Caki2 (cell line): ENCODE measurements around the gene CHMP6. TPM values are rescaled to one million over a fixed set of nuclear protein-coding genes. Genes with fewer than 3 reads are reported as not detected.
"Not testable (repeated sequence)": the region's sequence is repeated elsewhere in the genome, so short reads cannot be mapped to it uniquely, and the experiment has no call there.

Experiments
- DNase-seq: peaks from one replicate; pipeline ENCODE4 v3.0.0-alpha.2; 2015; ENCODE audit warnings: low read depth
- in situ Hi-C: cut with HindIII; loops from 2 replicates; pipeline ENCODE4 v1.10.0; 2016; ENCODE audit warnings: low sequenced_read_pairs, low pct_unique_long_range_greater_than_20kb, mixed read lengths
- total RNA-seq: library from RNA; depleted of rRNA; stranded (reverse); fragments of >200 nt; shearing (Covaris generic); gene quantifications from 2 replicates; pipeline ENCODE4 v1.2.3, GENCODE V29; 2014; ENCODE audit warnings: low replicate concordance

The CHMP6 gene
- total RNA-seq, 1 experiment from 2014 or later, result 61.1 TPM

GRCh38 chr17:81002013-81002384 is 10.4 kb downstream of the CHMP6 start:
- DNase-seq, result no peak
- in situ Hi-C loops, result no loop called here

GRCh38 chr17:81002409-81003361 is 11.0 kb downstream of the CHMP6 start:
- in situ Hi-C loops, result no loop called here
- peak; percentile 50 for DNase-seq

- in situ Hi-C loops, result no loop called here
Observed at GRCh38 chr17:81003711-81004475, 12.3 kb downstream of the CHMP6 start.

GRCh38 chr17:81006891-81007290 is 15.2 kb downstream of the CHMP6 start:
- in situ Hi-C loops, result no loop called here

More at GRCh38 chr17:81003711-81004475, 12.3 kb downstream of the CHMP6 start:
- DNase-seq, result no peak

GRCh38 chr17:81008140-81008539 is 16.5 kb downstream of the CHMP6 start:
- no peak for DNase-seq
- in situ Hi-C loops, result no loop called here

More at GRCh38 chr17:81006891-81007290, 15.2 kb downstream of the CHMP6 start:
- DNase-seq, result no peak

GRCh38 chr17:81009136-81009535 is 17.5 kb downstream of the CHMP6 start:
- in situ Hi-C loops, result no loop called here
- no peak for DNase-seq

GRCh38 chr17:81010935-81011334 is 19.3 kb downstream of the CHMP6 start:
- no peak for DNase-seq
- in situ Hi-C loops, result no loop called here

GRCh38 chr17:81011951-81012350 is 20.3 kb downstream of the CHMP6 start:
- no peak for DNase-seq
- in situ Hi-C loops, result no loop called here

GRCh38 chr17:81012574-81013447 is 21.2 kb downstream of the CHMP6 start:
- in situ Hi-C loops, result no loop called here
- DNase-seq, result no peak

GRCh38 chr17:81013642-81014041 is 22.0 kb downstream of the CHMP6 start:
- in situ Hi-C loops, result no loop called here
- DNase-seq, result no peak

- DNase-seq, result no peak
- in situ Hi-C loops, result no loop called here
Observed at GRCh38 chr17:81015136-81015535, 23.5 kb downstream of the CHMP6 start.

GRCh38 chr17:81016575-81016974 is 24.9 kb downstream of the CHMP6 start:
- DNase-seq, result no peak
- in situ Hi-C loops, result no loop called here

- DNase-seq, in situ Hi-C loops: not testable (repeated sequence)
Observed at GRCh38 chr17:81017330-81017729, 25.7 kb downstream of the CHMP6 start.

GRCh38 chr17:81018044-81018802 is 26.6 kb downstream of the CHMP6 start:
- no peak for DNase-seq
- in situ Hi-C loops, result no loop called here

- no peak for DNase-seq
- in situ Hi-C loops, result no loop called here
Observed at GRCh38 chr17:81019563-81020442, 28.2 kb downstream of the CHMP6 start.

- in situ Hi-C loops, result no loop called here
- DNase-seq, result no peak
Observed at GRCh38 chr17:81020443-81020766, 28.8 kb downstream of the CHMP6 start.
